Sigmoid colon (tissue), 4 donors: Measurements from ENCODE around the gene KLHL29.

Source experiments
- EP300 ChIP-seq, 4 donors: sonication (generic); formaldehyde crosslinking; IDR thresholded peaks; one replicate each; pipeline ENCODE4 v1.6.1; 2017; ENCODE audit warnings: antibody characterized with exemption in 4 of 4
- POLR2AphosphoS5 ChIP-seq, 4 donors: sonication (generic); formaldehyde crosslinking; IDR thresholded peaks; one replicate each; pipeline ENCODE4 v1.6.1; 2017; ENCODE audit warnings: antibody characterized with exemption in 4 of 4
- TF ChIP-seq, protein P1 (sequence below), 4 experiments: fragments of 450-650 bp in 3 of 4; fragments of 200-600 bp in 1 of 4; IDR thresholded peaks; one replicate each; pipeline ENCODE4 v1.5.1; 2016 to 2019; ENCODE audit warnings: antibody characterized with exemption in 4 of 4, mild to moderate bottlenecking in 3 of 4, moderate library complexity in 2 of 4

GRCh38 chr2:23477392-23477791 is 92.4 kb downstream of the KLHL29 start:
- TF ChIP-seq, protein P1, sequence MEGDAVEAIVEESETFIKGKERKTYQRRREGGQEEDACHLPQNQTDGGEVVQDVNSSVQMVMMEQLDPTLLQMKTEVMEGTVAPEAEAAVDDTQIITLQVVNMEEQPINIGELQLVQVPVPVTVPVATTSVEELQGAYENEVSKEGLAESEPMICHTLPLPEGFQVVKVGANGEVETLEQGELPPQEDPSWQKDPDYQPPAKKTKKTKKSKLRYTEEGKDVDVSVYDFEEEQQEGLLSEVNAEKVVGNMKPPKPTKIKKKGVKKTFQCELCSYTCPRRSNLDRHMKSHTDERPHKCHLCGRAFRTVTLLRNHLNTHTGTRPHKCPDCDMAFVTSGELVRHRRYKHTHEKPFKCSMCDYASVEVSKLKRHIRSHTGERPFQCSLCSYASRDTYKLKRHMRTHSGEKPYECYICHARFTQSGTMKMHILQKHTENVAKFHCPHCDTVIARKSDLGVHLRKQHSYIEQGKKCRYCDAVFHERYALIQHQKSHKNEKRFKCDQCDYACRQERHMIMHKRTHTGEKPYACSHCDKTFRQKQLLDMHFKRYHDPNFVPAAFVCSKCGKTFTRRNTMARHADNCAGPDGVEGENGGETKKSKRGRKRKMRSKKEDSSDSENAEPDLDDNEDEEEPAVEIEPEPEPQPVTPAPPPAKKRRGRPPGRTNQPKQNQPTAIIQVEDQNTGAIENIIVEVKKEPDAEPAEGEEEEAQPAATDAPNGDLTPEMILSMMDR (IDR thresholded peaks at IDR 0.05) = no peak
- TF ChIP-seq POLR2AphosphoS5 (IDR thresholded peaks at IDR 0.05) (no peak), EP300 (IDR thresholded peaks at IDR 0.05) (no peak)
